ENCODE measurements around the gene KRT35. TPM values are rescaled to one million over a fixed set of nuclear protein-coding genes. Genes with fewer than 3 reads are reported as not detected.
A peak's percentile ranks its signal among the peaks of the same experiment; 100 is the strongest.

Gene KRT35
- total and polyA plus RNA-seq, 2 of the 13 experiments (the other 11 are each of a cell fraction or from before 2014, with no cell fraction given), result not detected

- TF ChIP-seq BCL3 (CRISPR knock-in tag; IDR thresholded peaks at IDR 0.05) (no peak), ZNF597 (CRISPR knock-in tag; IDR thresholded peaks at IDR 0.05) (no peak), ARNTL (CRISPR knock-in tag; IDR thresholded peaks at IDR 0.05) (no peak), ZNF574 (CRISPR knock-in tag; IDR thresholded peaks at IDR 0.05) (no peak), ATF5 (CRISPR knock-in tag; IDR thresholded peaks at IDR 0.05; ENCODE audit: low read depth) (no peak), ZNF674 (CRISPR knock-in tag; IDR thresholded peaks at IDR 0.05; ENCODE audit: low read depth) (no peak), SOX5 (CRISPR knock-in tag; IDR thresholded peaks at IDR 0.05; ENCODE audit: borderline replicate concordance) (0 out of 2 replicates have a peak, but pooled peaks have one; percentile 4), ZNF225 (CRISPR knock-in tag; IDR thresholded peaks at IDR 0.05) (no peak), EP300 (IDR thresholded peaks at IDR 0.05; ENCODE audit: low read depth in 2 of 2, low read length in 2 of 2) (no peak), EP300 (CRISPR knock-in tag; IDR thresholded peaks at IDR 0.05; ENCODE audit: borderline replicate concordance) (no peak; the same call in 1 of the 2 replicates), TFE3 (CRISPR knock-in tag; IDR thresholded peaks at IDR 0.05) (peak; percentile 42; the same call in 1 of the 2 replicates), AKNA (CRISPR knock-in tag; IDR thresholded peaks at IDR 0.05; ENCODE audit: borderline replicate concordance) (no peak), ZFP91 (CRISPR knock-in tag; IDR thresholded peaks at IDR 0.05; ENCODE audit: borderline replicate concordance) (no peak)
Observed at GRCh38 chr17:41521574-41522261, 40.8 kb upstream of the KRT35 start (continued).
